Activated B cell treated with CpG ODN at 0.5 μM for 24 hours (primary cell): ENCODE data around the gene TJP3. TPM values are rescaled to one million over a fixed set of nuclear protein-coding genes. Genes with fewer than 3 reads are reported as not detected.
"Not testable (repeated sequence)": the region's sequence is repeated elsewhere in the genome, so short reads cannot be mapped to it uniquely, and the experiment has no call there.

ENCODE experiments used
- ATAC-seq: fragments of 200-7000 bp; cut with Tn5 transposase; one replicate; pipeline ENCODE4 v1.10.0; 2021; ENCODE audit warnings: low read depth, mild to moderate bottlenecking, moderate library complexity
- CTCF ChIA-PET: fragments of 350-600 bp; sonication (Branson Sonifier 250); formaldehyde crosslinking; loops from one replicate; lab custom pipeline; 2021; ENCODE audit warnings: antibody characterized with exemption; lab: Charles Lee
- POLR2A ChIA-PET: fragments of 350-600 bp; sonication (Branson Sonifier 250); formaldehyde crosslinking; loops from one replicate; lab custom pipeline; 2021; ENCODE audit warnings: antibody characterized with exemption; lab: Charles Lee
- DNase-seq: peaks from one replicate; pipeline ENCODE4 v3.0.0; 2022
- H3K27ac Mint-ChIP-seq: one replicate; pipeline ENCODE4 v1.8.0; 2020; ENCODE audit warnings: mixed read lengths
- H3K27me3 Mint-ChIP-seq: one replicate; pipeline ENCODE4 v1.8.0; 2021; ENCODE audit warnings: mixed read lengths
- H3K36me3 Mint-ChIP-seq: one replicate; pipeline ENCODE4 v1.8.0; 2021; ENCODE audit warnings: low read depth, mixed read lengths
- H3K4me1 Mint-ChIP-seq: one replicate; pipeline ENCODE4 v1.8.0; 2021; ENCODE audit warnings: mixed read lengths
- H3K4me3 Mint-ChIP-seq: one replicate; pipeline ENCODE4 v1.8.0; 2020; ENCODE audit warnings: mild to moderate bottlenecking, mixed read lengths
- H3K9me3 Mint-ChIP-seq: one replicate; pipeline ENCODE4 v1.8.0; 2020; ENCODE audit warnings: mixed read lengths
- intact Hi-C: fragments of 100-400 bp; cut with micrococcal nuclease; formaldehyde crosslinking; loops from one replicate; pipeline ENCODE4 v1.15.1; 2024
- total RNA-seq: library from RNA; stranded (reverse); gene quantifications from 2 replicates; pipeline ENCODE4 v1.2.3, GENCODE V29; 2022
- TF ChIP-seq, protein P1 (sequence below): fragments of 200-600 bp; IDR thresholded peaks from one replicate; pipeline ENCODE4 v1.8.0; 2022; ENCODE audit warnings: antibody characterized with exemption, mild to moderate bottlenecking

The TJP3 gene
- total RNA-seq, 1 donor from 2014 or later: 0.86 TPM

DNA sequence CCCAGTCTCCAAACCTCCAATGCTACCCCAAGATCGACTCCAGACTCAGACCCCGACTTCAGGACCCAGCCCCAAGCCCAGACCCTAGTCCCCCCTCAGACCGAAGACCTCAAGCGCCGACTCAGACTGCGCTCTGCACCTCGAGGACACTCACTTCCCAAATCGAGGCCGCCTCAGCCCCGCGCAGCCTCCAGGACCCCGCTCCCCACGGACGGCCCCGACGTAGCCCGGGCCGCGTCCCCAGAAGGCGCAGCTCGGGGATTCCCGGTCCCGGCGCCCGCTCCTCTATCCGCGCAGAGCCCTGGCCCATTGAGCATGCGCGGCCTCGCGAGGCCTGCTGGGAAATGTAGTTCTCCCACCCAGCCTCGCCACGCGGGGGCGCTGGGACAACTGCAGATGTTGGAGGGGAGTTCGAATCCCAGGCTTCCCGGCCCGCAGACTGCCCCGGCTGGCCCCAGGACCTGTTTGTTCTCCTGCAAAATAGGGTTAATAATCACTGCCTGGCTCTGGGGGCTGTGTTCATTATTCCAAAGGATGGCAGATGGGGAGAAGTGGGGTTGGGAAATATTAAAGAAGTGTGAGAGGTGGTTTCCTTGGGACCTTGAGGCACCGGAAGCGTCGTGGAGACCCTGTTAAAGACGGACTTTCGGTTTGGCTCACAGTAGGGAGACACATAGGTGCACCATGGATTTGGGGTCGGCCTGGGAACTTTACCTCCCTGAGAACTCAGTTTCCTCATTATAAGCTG is 53.4 kb downstream of the TJP3 start, which contains the start of gene APBA3:
TSS of gene APBA3 (minus strand) at position 311 of the 748 bp plus-strand sequence. CDS start 1,428 bp downstream, outside the sequence.
- DNase-seq: peak; percentile 98
- H3K4me1 Mint-ChIP-seq: peaks cover 41% of the 10 kb centered on the region
- POLR2A ChIA-PET: interaction anchor here (0.6 to 4.0 kb wide), 22 partner anchors 11 to 1928 kb away, joined by 3 to 84 read pairs (median 7); partner anchors contain the start of genes DAPK3, EEF2, HDGFL2 and MPND
- peak within 1 kb of the TSS; percentile 100 for H3K27ac Mint-ChIP-seq
- no peaks in the 10 kb centered on the region for H3K9me3 Mint-ChIP-seq
- peak within 1 kb of the TSS; percentile 96 for H3K4me3 Mint-ChIP-seq
- H3K36me3 Mint-ChIP-seq: peaks cover 43% of the 10 kb centered on the region
- peak; percentile 51 for ATAC-seq
- intact Hi-C loops: loop anchor here (1.0 to 5.0 kb wide), 15 partner anchors 41 to 1921 kb away; partner anchors contain the start of genes CHAF1A, DAPK3, DPP9 and FZR1
- H3K27me3 Mint-ChIP-seq: no peaks in the 10 kb centered on the region
- TF ChIP-seq, protein P1, sequence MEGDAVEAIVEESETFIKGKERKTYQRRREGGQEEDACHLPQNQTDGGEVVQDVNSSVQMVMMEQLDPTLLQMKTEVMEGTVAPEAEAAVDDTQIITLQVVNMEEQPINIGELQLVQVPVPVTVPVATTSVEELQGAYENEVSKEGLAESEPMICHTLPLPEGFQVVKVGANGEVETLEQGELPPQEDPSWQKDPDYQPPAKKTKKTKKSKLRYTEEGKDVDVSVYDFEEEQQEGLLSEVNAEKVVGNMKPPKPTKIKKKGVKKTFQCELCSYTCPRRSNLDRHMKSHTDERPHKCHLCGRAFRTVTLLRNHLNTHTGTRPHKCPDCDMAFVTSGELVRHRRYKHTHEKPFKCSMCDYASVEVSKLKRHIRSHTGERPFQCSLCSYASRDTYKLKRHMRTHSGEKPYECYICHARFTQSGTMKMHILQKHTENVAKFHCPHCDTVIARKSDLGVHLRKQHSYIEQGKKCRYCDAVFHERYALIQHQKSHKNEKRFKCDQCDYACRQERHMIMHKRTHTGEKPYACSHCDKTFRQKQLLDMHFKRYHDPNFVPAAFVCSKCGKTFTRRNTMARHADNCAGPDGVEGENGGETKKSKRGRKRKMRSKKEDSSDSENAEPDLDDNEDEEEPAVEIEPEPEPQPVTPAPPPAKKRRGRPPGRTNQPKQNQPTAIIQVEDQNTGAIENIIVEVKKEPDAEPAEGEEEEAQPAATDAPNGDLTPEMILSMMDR: peak; percentile 50
- CTCF ChIA-PET: interaction anchor here (0.6 to 3.5 kb wide), 8 partner anchors 11 to 378 kb away, joined by 3 to 27 read pairs (median 4); no protein-coding TSS in a partner anchor

DNA sequence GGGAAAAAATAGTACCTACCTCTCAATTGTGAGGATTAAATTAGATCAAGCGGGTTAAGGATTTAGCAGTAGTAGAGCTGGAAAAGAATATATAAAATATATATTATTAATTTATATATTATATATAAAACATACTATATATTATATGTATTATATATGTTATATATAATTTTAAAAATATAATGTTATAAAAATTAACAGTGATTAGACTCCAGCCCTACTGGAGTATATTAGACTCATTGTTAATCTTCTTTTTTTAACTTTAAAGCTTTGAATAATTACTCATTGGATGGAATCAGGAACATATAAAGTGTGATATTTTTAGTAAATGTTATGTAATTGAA is 53.9 kb downstream of the TJP3 start:
- intact Hi-C loops: loop anchor here (1.0 to 5.0 kb wide), 13 partner anchors 48 to 1920 kb away; partner anchors contain the start of genes CHAF1A, DAPK3, DPP9 and FZR1

DNA sequence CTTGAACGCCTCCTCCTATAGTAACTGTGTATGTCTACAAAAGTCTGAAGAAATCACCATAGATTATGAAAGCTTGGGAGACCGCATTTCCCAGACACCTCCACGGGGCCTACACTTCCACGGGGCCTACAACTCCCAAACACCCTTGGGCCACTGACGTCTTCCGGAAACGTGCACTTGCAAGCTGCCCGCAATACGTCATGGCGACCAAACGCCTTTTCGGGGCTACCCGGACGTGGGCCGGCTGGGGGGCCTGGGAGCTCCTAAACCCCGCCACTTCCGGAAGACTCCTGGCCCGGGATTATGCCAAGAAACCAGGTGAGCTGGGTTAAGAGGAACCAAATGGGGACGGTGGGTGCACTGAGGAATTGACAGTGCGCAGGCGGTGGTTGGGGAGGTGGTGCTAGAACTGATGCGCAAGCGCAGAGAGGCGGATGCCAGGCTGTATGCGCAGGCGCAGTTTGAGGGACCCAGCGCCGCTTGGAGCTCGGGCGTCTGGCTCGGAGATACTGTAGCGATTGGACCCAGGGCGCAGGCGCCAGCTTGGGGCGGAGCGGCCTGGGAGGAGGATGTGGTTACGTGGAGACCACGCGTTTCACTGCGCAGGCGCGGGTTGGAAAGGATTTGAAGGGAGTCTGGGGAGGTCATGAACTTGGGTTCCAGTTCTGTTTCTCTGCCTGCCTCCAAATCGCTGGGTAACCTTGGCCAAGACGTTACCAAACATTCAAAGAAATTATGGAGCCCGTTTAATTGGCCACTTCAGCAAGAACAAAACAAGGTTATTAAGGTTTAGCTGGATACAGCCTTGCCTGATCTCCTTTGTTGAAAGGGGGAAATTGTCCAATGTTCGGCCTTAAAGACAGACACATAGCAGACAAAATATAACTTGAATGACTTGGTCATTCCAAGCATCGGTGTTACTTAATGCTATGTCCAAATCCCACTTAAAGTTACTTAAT is 54.6 kb downstream of the TJP3 start, which contains the start of gene MRPL54:
TSS of gene MRPL54 (plus strand) at position 182 of the 959 bp plus-strand sequence. CDS start at position 201, 19 bp downstream.
- ChIA-PET POLR2A (interaction anchor here (0.5 to 4.0 kb wide), 42 partner anchors 10 to 1927 kb away, joined by 3 to 84 read pairs (median 5); partner anchors contain the start of genes CHAF1A, DAPK3, EEF2 and HDGFL2), CTCF (interaction anchor here (0.8 to 3.5 kb wide), 9 partner anchors 13 to 377 kb away, joined by 3 to 27 read pairs (median 4); no protein-coding TSS in a partner anchor)
- TF ChIP-seq, protein P1: no peak
- peak within 1 kb of the TSS; percentile 96 for H3K4me3 Mint-ChIP-seq
- H3K9me3 Mint-ChIP-seq: no peaks in the 10 kb centered on the region
- intact Hi-C loops: loop anchor here (1.0 to 5.0 kb wide), 13 partner anchors 48 to 1920 kb away; partner anchors contain the start of genes CHAF1A, DAPK3, DPP9 and FZR1
- H3K27ac Mint-ChIP-seq: peak within 1 kb of the TSS; percentile 100
- H3K36me3 Mint-ChIP-seq: peaks cover 41% of the 10 kb centered on the region
- H3K27me3 Mint-ChIP-seq: no peaks in the 10 kb centered on the region
- H3K4me1 Mint-ChIP-seq: peaks cover 43% of the 10 kb centered on the region
- ATAC-seq: peak; percentile 81
- DNase-seq: peak; percentile 99

More for the DNA sequence above, 53.9 kb downstream of the TJP3 start:
- ChIA-PET CTCF (interaction anchor here (0.8 to 3.5 kb wide), 9 partner anchors 12 to 378 kb away, joined by 3 to 27 read pairs (median 4); no protein-coding TSS in a partner anchor), POLR2A (interaction anchor here (0.5 to 4.0 kb wide), 32 partner anchors 12 to 1928 kb away, joined by 3 to 84 read pairs (median 6); partner anchors contain the start of genes CHAF1A, DAPK3, EEF2 and HDGFL2)
- no peaks in the 10 kb centered on the region for H3K9me3 Mint-ChIP-seq
- ATAC-seq (no peak), DNase-seq (no peak)
- peaks cover 43% of the 10 kb centered on the region for H3K4me1 Mint-ChIP-seq
- H3K36me3 Mint-ChIP-seq: peaks cover 42% of the 10 kb centered on the region
- TF ChIP-seq, protein P1: no peak
- H3K27ac Mint-ChIP-seq: peak overlapping the region; percentile 100
- H3K4me3 Mint-ChIP-seq: peak overlapping the region; percentile 96
- H3K27me3 Mint-ChIP-seq: no peaks in the 10 kb centered on the region

DNA sequence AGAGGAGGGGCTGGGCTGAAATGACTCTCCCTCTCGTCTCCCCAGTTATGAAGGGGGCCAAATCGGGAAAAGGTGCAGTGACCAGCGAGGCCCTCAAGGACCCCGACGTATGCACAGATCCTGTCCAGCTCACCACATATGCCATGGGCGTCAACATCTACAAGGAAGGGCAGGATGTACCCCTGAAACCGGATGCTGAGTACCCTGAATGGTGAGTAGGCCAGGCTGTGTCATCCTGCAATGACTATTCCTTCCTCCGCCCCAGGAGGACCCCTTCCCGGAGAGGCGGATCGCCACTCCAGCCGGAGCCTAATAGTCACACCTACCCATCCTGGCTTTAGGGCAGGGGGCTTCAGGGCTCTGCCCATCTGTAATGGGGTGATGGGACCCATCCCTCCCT is 56.9 kb downstream of the TJP3 start:
- intact Hi-C loops: no loop called here
- POLR2A ChIA-PET: interaction anchor here (0.7 kb wide), 1 partner anchor 228 kb away, joined by 7 read pairs; no protein-coding TSS in a partner anchor
- CTCF ChIA-PET: no interaction called here
- ATAC-seq: no peak
- H3K4me1 Mint-ChIP-seq: peaks cover 29% of the 10 kb centered on the region
- H3K9me3 Mint-ChIP-seq: no peaks in the 10 kb centered on the region
- no peak overlapping the region for H3K27ac Mint-ChIP-seq
- peaks cover 44% of the 10 kb centered on the region for H3K36me3 Mint-ChIP-seq
- no peak overlapping the region for H3K4me3 Mint-ChIP-seq
- DNase-seq: no peak
- TF ChIP-seq, protein P1: no peak
- H3K27me3 Mint-ChIP-seq: no peaks in the 10 kb centered on the region

DNA sequence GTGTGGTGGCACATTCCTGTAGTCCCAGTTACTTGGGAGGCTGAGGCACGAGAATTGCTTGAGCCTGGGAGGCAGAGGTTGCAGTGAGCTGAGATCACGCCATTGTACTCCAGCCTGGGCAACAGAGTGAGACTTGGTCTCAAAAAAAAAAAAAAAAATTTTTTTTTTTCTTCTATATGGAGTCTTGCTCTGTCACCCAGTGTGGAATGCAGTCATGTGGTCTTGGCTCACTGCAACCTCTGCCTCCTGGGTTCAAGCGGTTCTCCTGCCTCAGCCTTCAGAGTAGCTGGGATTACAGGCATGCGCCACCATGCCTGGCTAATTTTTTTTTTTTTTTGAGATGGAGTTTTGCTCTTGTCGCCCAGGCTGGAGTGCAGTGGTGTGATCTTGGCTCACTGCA is 57.6 kb downstream of the TJP3 start:
- ATAC-seq, H3K4me3 Mint-ChIP-seq, intact Hi-C loops, H3K27ac Mint-ChIP-seq, H3K27me3 Mint-ChIP-seq, H3K9me3 Mint-ChIP-seq, CTCF ChIA-PET, DNase-seq: not testable (repeated sequence)
- Mint-ChIP-seq H3K36me3 (peaks cover 44% of the 10 kb centered on the region), H3K4me1 (peaks cover 27% of the 10 kb centered on the region)
- POLR2A ChIA-PET: interaction anchor here (0.6 to 0.7 kb wide), 2 partner anchors 24 to 229 kb away, joined by 7 to 8 read pairs; no protein-coding TSS in a partner anchor
